Endometrium (tissue), 2 donors: ENCODE measurements around the gene PAX7.

ENCODE experiments used
- FAIRE-seq: peaks from 2 replicates; lab custom pipeline; 2012; peaks lifted over from hg19 to GRCh38; lab: Jason Lieb, UNC
- donor health status: control.
- donor health status: control.

The PAX7 gene

DNA sequence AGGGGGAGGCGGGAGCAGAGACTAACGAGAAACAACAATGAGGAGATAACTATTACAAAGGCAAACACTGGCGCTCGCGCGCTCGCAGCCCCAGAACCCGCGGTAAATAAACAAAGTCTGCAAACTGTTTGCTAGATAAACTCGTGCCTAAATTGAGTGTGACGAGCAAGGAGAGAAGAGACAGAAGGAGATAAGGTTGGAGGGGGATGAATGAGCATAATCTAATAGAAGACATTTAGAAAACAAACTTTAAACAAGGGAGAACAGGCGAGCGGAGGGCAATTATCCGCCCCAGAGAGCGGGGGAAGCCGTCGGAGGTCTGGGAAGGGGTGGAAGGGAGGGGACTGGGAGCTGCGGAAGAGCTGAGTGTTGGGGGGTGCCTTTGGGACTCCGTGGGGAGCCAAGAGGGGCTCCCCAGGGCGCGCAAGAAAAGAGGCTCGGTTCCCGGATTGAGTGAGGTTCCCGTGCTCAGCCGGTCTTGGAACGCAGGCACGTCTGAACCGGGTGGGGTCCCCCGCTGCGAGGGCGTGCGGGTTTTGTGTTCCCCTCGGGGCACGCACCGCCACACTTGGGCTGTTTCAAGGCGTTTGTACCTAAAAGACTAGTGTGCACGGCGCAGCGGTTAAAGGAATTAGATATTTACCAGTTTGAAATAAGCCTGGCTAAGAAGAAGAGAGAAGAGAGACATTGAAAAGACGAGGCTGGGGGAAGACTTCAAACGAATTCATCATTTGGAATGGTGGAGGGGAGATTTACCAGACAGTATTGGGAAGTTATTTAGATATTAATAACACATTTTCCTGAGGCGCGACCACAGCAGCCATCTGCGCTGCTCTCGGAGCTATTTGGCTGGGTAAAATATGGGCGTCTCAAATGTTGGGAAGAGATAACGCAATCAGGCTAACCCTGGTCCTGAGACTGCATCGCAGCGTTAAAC is 10.6 kb downstream of the PAX7 start:
- no peak for FAIRE-seq

GRCh38 chr1:18642278-18643095 is 11.8 kb downstream of the PAX7 start:
- no peak for FAIRE-seq

- FAIRE-seq: no peak
Measured at GRCh38 chr1:18643154-18644012, 12.7 kb downstream of the PAX7 start.

- no peak for FAIRE-seq
Measured at GRCh38 chr1:18644013-18644399, 13.4 kb downstream of the PAX7 start.

- FAIRE-seq: no peak
Measured at GRCh38 chr1:18644446-18644845, 13.8 kb downstream of the PAX7 start.

- FAIRE-seq: no peak
Measured at GRCh38 chr1:18644973-18645746, 14.5 kb downstream of the PAX7 start.

- no peak for FAIRE-seq
Measured at GRCh38 chr1:18645747-18646090, 15.1 kb downstream of the PAX7 start.

GRCh38 chr1:18646091-18646785 is 15.6 kb downstream of the PAX7 start:
- no peak for FAIRE-seq

DNA sequence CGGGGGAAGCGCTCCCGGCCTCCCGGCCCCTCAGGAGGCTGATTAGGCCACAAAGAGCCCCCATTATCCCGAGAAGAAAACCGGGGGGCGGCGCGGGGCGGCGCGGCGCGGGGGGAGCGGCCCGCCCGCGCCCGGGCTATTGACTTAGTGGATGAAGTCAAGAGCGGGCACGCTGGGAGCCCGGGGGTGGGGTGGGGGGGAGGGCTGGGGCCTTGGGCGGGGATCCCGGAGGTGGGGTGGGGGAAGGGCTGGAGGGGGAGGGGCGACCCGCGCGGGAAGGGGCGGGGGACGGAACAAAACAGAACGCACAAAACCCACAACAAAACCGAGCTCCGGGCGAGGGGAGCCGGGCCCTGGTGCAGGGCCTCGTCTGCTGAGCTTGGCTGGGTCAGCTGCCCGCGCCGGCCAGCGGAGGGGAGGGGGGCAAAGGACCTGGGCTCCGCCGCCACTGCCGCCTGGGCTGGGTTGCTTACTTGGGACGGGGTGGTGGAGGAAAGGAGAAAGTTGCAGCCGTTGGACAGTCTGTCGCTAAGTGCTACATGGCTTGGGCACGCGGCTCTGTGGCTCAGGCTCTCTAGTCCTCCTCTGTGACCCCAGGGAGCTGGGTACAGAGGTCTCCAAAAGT is 16.3 kb downstream of the PAX7 start:
- FAIRE-seq: no peak

- no peak for FAIRE-seq
Measured at GRCh38 chr1:18647681-18648214, 17.1 kb downstream of the PAX7 start.

DNA sequence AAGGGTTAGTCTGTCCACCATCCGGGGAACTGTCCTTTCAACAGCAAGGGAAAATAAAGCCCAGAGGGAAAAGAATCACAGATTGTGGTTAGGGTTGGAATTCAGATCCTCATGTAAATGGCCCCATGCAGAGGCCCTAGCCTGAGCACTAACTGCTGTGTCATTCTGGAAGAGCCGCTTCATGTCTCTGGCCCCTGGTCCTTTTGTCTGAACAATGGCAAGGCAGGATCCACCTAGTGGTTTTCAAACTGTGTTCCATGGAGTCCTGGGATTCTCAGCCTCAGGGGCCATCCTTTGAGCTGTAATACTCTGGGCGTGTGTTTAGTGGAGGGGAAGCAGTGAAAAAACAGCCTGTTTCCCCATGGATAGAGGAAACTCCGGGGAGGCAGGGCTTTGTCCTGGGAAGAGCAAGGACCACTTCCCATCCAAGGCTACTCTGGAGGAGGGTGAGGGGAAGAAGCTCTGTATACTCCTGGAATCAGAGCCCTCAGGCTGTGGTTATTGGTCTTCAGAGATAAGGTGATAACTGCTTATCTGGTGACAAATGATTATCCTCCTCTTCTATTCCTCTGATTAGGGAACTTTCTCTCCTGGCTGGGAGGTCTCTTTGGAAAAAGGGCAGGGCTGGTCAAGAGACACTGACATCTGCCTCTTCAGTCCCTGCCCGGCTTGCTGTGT is 19.2 kb downstream of the PAX7 start:
- FAIRE-seq: no peak

- no peak for FAIRE-seq
Measured at GRCh38 chr1:18651713-18652112, 21.1 kb downstream of the PAX7 start.

GRCh38 chr1:18652791-18653190 is 22.1 kb downstream of the PAX7 start:
- FAIRE-seq: no peak

GRCh38 chr1:18653367-18653766 is 22.7 kb downstream of the PAX7 start:
- no peak for FAIRE-seq

- no peak for FAIRE-seq
Measured at GRCh38 chr1:18653916-18654315, 23.3 kb downstream of the PAX7 start.

DNA sequence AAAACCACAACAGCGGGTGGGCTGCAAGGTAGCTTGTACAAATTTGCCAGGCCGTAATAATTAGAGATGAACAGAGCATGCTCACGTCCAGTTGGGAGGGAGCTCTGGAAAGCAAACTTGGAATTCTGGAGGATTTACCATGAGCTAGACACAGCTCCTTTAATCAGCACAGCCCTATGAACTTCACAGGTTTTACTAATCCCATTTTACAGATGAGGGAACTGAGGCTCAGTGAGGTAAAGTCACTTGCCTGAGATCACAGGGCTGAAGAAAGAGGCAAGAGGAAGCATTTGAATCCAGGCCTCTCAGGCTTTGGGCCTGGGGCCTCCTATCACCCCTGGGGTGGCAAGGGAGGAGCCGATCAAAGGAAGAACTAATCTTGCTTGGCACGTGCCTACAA is 24.0 kb downstream of the PAX7 start:
- no peak for FAIRE-seq

DNA sequence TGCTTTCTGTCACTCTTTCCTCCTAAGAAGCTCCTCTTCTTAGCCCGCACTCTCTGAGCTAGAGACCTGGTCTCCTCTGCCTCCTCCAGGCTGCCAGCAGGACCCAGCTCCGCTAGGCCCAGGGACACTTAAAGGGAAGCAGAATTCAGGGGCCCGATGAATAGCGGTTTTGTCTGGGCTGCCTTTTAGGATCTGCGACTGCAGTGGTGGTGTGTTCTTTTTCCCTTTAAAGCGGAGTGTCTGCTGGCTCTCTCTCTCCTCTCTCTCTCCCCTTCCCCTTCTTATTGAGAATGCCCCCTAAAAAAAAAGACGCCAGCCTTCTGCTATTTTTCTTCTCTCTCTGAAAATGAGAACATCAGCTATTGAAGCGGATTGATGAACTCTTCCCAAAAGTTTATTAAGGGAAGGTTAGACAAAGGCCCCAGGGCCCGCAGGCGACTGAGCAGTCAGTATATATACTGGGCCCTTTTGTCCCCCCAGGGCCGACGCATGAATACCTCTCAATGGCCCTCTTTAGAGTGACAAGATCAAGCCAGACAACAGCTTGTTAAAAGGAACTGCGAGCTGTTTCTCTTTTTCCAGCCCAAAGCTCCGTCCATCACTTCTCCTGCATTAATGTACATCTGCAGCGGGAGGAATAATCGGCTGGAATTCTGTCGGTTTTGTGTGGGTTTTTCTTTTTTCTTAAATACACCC is 27.0 kb downstream of the PAX7 start:
- no peak for FAIRE-seq

GRCh38 chr1:18658831-18659230 is 28.2 kb downstream of the PAX7 start:
- no peak for FAIRE-seq
